HG03064 (cell line): ENCODE results near the gene S100A12.

ENCODE experiments used
- ATAC-seq: cut with Tn5 transposase; IDR thresholded peaks from one replicate; pipeline ENCODE4 v1.9.1; 2021; ENCODE audit warnings: low read depth; ENCODE audit not compliant: unreplicated experiment

S100A12 gene

GRCh38 chr1:153339802-153340201 lies 35.6 kb downstream of the S100A12 start:
- ATAC-seq: no peak

- no peak for ATAC-seq
Measured at GRCh38 chr1:153337980-153338853, 37.2 kb downstream of the S100A12 start.

- no peak for ATAC-seq
Measured at GRCh38 chr1:153336650-153337049, 38.8 kb downstream of the S100A12 start.

GRCh38 chr1:153333902-153334301 lies 41.5 kb downstream of the S100A12 start:
- no peak for ATAC-seq

GRCh38 chr1:153324912-153325311 lies 50.5 kb downstream of the S100A12 start:
- no peak for ATAC-seq
